Measurements from ENCODE around the gene LGALS16. TPM values are rescaled to one million over a fixed set of nuclear protein-coding genes. Genes with fewer than 3 reads are reported as not detected.

LGALS16 gene
- total RNA-seq, 6 donors from 2014 or later: not detected

DNA sequence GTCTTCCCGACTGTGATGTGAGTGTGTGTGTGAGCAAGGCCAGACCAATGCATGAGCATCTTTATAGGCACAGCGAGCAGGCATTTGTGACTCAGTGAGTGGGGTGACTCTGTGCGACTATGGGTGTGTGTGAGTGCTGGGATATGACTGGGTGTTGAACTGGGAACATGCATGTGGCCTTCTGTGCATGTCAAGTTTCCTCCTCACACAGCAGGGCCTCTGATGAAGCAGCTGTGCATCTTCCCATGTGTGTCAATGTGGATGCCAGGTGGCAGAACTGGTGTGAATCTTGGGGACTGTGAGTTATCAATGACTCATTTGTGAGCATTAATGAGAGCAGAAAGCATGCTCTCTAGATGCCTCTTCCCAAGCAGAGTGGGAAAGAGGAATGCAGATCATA lies 36.5 kb downstream of the LGALS16 start:
- Histone ChIP-seq H3K9me3 (peaks cover 0 to 8% (median 0%) of the 10 kb centered on the region in 4 donors), H3K4me3 (no peak overlapping the region), H3K36me3 (no peaks in the 10 kb centered on the region), H3K27ac (no peak overlapping the region), H3K27me3 (no peaks in the 10 kb centered on the region), H3K4me1 (no peaks in the 10 kb centered on the region)
- ATAC-seq (ENCODE audit: low FRiP score in 2 of 2) (no peak), DNase-seq (no peak)
- 87 to 93% methylated on average over 2 to 3 of the region's 3 CpGs for WGBS, 2 donors
- TF ChIP-seq, protein P1, sequence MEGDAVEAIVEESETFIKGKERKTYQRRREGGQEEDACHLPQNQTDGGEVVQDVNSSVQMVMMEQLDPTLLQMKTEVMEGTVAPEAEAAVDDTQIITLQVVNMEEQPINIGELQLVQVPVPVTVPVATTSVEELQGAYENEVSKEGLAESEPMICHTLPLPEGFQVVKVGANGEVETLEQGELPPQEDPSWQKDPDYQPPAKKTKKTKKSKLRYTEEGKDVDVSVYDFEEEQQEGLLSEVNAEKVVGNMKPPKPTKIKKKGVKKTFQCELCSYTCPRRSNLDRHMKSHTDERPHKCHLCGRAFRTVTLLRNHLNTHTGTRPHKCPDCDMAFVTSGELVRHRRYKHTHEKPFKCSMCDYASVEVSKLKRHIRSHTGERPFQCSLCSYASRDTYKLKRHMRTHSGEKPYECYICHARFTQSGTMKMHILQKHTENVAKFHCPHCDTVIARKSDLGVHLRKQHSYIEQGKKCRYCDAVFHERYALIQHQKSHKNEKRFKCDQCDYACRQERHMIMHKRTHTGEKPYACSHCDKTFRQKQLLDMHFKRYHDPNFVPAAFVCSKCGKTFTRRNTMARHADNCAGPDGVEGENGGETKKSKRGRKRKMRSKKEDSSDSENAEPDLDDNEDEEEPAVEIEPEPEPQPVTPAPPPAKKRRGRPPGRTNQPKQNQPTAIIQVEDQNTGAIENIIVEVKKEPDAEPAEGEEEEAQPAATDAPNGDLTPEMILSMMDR (IDR thresholded peaks at IDR 0.05): no peak
- TF ChIP-seq EP300 (IDR thresholded peaks at IDR 0.05): no peak
- no peak for TF ChIP-seq POLR2A (IDR thresholded peaks at IDR 0.05)
- no peak for TF ChIP-seq POLR2AphosphoS5 (IDR thresholded peaks at IDR 0.05)

DNA sequence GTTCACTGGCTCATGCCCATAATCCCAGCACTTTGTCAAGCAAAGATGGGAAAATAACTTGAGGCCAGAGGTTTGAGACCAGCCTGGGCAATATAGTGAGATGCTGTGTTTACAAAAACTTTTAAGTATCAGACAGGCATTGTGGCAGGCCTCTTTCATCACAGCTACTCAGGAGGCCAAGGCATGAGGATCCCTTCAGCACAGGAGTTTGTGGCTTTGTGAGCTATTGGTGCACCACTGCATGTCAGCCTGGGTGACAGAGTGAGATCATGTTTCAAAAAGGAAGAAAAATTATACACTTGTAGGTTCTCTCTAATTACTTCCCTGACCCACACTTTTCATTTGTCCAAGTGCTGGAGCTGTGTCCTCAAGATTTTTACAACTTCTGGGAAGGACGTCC lies 37.1 kb downstream of the LGALS16 start:
- no peaks in the 10 kb centered on the region for H3K36me3 ChIP-seq
- no peak for DNase-seq
- H3K27ac ChIP-seq: no peak overlapping the region
- H3K4me1 ChIP-seq: no peaks in the 10 kb centered on the region
- peaks cover 0 to 8% (median 0%) of the 10 kb centered on the region in 4 donors for H3K9me3 ChIP-seq
- no peak overlapping the region for H3K4me3 ChIP-seq
- 63 to 77% methylated on average over 1 of the region's 1 CpG for WGBS, 2 donors
- no peaks in the 10 kb centered on the region for H3K27me3 ChIP-seq
- no peak for ATAC-seq (ENCODE audit: low FRiP score in 2 of 2)
- TF ChIP-seq, protein P1 (IDR thresholded peaks at IDR 0.05): no peak

DNA sequence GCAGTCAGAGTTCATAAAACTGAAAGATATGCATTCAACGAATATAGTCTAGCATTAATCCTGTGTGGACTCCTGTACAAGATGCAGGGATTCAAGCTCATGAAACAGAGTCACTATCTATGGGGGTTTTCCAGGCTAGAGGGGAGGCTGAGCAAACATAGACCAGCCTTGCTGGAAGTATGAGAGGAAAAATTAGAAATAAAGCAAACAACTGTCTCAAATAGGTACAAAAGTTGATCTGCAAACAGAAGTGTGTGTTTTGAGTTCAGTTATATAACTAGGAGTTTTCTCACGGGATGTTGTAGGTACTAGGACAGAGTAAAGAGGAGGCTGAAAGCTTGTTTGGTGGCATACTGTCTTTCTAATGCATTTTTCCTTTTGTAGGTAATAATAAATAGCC lies 40.0 kb downstream of the LGALS16 start:
- DNase-seq: no peak
- no peak for TF ChIP-seq POLR2AphosphoS5 (IDR thresholded peaks at IDR 0.05)
- TF ChIP-seq POLR2A (IDR thresholded peaks at IDR 0.05): no peak
- TF ChIP-seq EP300 (IDR thresholded peaks at IDR 0.05): no peak
- TF ChIP-seq, protein P1 (IDR thresholded peaks at IDR 0.05): no peak
- no peak for ATAC-seq (ENCODE audit: low FRiP score in 2 of 2)
- Histone ChIP-seq H3K4me3 (no peak overlapping the region), H3K4me1 (no peaks in the 10 kb centered on the region), H3K27me3 (no peaks in the 10 kb centered on the region), H3K36me3 (no peaks in the 10 kb centered on the region), H3K27ac (no peak overlapping the region), H3K9me3 (no peaks in the 10 kb centered on the region)
- 55 to 76% methylated on average over 2 of the region's 2 CpGs for WGBS, 2 donors

DNA sequence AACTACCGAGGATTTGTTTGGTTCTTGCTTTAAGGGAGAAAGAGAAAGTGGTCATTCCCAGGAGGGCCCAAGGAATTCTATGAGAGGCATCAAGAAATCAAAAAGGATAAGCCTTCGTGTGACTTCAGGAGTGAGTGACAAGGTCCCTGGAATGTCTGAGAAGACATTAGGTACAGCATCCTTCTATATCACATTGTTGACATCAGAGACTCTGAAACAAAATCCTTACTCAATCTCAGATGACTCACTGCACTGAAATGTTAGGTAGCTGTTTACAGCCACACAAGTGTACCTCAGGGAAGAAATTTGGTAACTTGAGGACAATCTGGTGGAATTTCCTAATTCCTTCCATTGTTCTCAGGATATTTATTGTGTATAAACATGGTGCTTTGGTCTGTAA lies 40.7 kb downstream of the LGALS16 start:
- DNase-seq: no peak
- Histone ChIP-seq H3K36me3 (no peaks in the 10 kb centered on the region), H3K9me3 (no peaks in the 10 kb centered on the region), H3K27ac (no peak overlapping the region), H3K4me3 (no peak overlapping the region), H3K4me1 (no peaks in the 10 kb centered on the region), H3K27me3 (no peaks in the 10 kb centered on the region)
- WGBS, 2 donors: 73 to 74% methylated on average over 2 of the region's 2 CpGs
- TF ChIP-seq EP300 (IDR thresholded peaks at IDR 0.05) (no peak), POLR2AphosphoS5 (IDR thresholded peaks at IDR 0.05) (no peak), POLR2A (IDR thresholded peaks at IDR 0.05) (no peak)
- TF ChIP-seq, protein P1 (IDR thresholded peaks at IDR 0.05): no peak
- no peak for ATAC-seq (ENCODE audit: low FRiP score in 2 of 2)

DNA sequence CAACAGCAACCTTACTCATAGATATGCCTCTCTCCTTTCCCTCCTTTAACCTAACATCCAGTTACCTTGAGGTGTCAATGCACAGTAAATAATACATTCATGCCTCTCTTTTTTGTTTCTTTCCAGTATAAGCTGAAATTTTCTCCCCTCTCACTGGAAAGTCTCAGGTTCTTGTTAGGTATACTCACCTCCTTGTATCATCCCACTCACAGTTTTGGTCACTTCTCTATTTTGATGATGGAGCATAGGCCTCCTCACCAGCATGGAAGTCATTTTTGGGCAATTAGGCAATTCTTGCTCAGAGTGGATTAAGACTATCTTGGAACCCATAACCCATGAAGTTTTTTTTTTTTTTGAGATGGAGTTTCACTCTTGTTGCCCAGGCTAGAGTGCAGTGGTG lies 42.8 kb downstream of the LGALS16 start:
- Histone ChIP-seq H3K9me3 (no peaks in the 10 kb centered on the region), H3K27ac (no peak overlapping the region), H3K4me3 (no peak overlapping the region), H3K4me1 (no peaks in the 10 kb centered on the region), H3K27me3 (no peaks in the 10 kb centered on the region), H3K36me3 (no peaks in the 10 kb centered on the region)
- DNase-seq: no peak
- TF ChIP-seq POLR2A (IDR thresholded peaks at IDR 0.05): no peak
- TF ChIP-seq, protein P1 (IDR thresholded peaks at IDR 0.05): no peak
- no peak for TF ChIP-seq POLR2AphosphoS5 (IDR thresholded peaks at IDR 0.05)
- TF ChIP-seq EP300 (IDR thresholded peaks at IDR 0.05): no peak
- no peak for ATAC-seq (ENCODE audit: low FRiP score in 2 of 2)

Data from upper lobe of left lung (tissue), 6 donors.